Measurements from ENCODE around the gene IGF2BP3. TPM values are rescaled to one million over a fixed set of nuclear protein-coding genes. Genes with fewer than 3 reads are reported as not detected.

IGF2BP3 gene
- total RNA-seq, 1 donor from 2014 or later, result 2.0 TPM

GRCh38 chr7:23472956-23473843 is 2.9 kb upstream of the IGF2BP3 start:
- ATAC-seq (no peak), DNase-seq (ENCODE audit: low spot score) (no peak)
- intact Hi-C loops (cut with DNase I), result no loop called here

- ATAC-seq (no peak), DNase-seq (ENCODE audit: low spot score) (no peak)
- intact Hi-C loops (cut with DNase I), result no loop called here
Measured at GRCh38 chr7:23472556-23472955, 2.3 kb upstream of the IGF2BP3 start.

GRCh38 chr7:23472046-23472445 is 1.8 kb upstream of the IGF2BP3 start:
- DNase-seq (ENCODE audit: low spot score), result no peak
- intact Hi-C loops (cut with DNase I), result no loop called here
- ATAC-seq, result no peak

- intact Hi-C loops (cut with DNase I), result no loop called here
- ATAC-seq (no peak), DNase-seq (ENCODE audit: low spot score) (no peak)
Measured at GRCh38 chr7:23471106-23471859, 992 bp upstream of the IGF2BP3 start.

- intact Hi-C loops (cut with DNase I), result no loop called here
- ATAC-seq, result no peak
Measured at GRCh38 chr7:23469961-23470250, 385 bp downstream of the IGF2BP3 start.

GRCh38 chr7:23469150-23469960 is 936 bp downstream of the IGF2BP3 start:
- DNase-seq (ENCODE audit: low spot score) (no peak), ATAC-seq (peak; percentile 35)
- intact Hi-C loops (cut with DNase I), result no loop called here

More at GRCh38 chr7:23469961-23470250, 385 bp downstream of the IGF2BP3 start:
- DNase-seq (ENCODE audit: low spot score), result no peak

- peak; percentile 7 for ATAC-seq
- no peak for DNase-seq (ENCODE audit: low spot score)
- intact Hi-C loops (cut with DNase I), result no loop called here
Measured at GRCh38 chr7:23468526-23469149, 1.7 kb downstream of the IGF2BP3 start.

GRCh38 chr7:23467806-23468525 is 2.3 kb downstream of the IGF2BP3 start:
- intact Hi-C loops (cut with DNase I), result no loop called here
- DNase-seq (ENCODE audit: low spot score), result no peak
- peak; percentile 34 for ATAC-seq

GRCh38 chr7:23467291-23467805 is 2.9 kb downstream of the IGF2BP3 start:
- intact Hi-C loops (cut with DNase I), result no loop called here
- no peak for ATAC-seq
- no peak for DNase-seq (ENCODE audit: low spot score)

GRCh38 chr7:23462846-23463245 is 7.4 kb downstream of the IGF2BP3 start:
- ATAC-seq (no peak), DNase-seq (ENCODE audit: low spot score) (no peak)
- intact Hi-C loops (cut with DNase I), result loop anchor here (5.0 kb wide), 1 partner anchor 191 kb away; no protein-coding TSS in a partner anchor

GRCh38 chr7:23458044-23458443 is 12.2 kb downstream of the IGF2BP3 start:
- ATAC-seq (no peak), DNase-seq (ENCODE audit: low spot score) (no peak)
- intact Hi-C loops (cut with DNase I), result no loop called here

GRCh38 chr7:23456093-23456492 is 14.2 kb downstream of the IGF2BP3 start:
- intact Hi-C loops (cut with DNase I), result no loop called here
- no peak for ATAC-seq
- no peak for DNase-seq (ENCODE audit: low spot score)

GRCh38 chr7:23454881-23455526 is 15.3 kb downstream of the IGF2BP3 start:
- ATAC-seq (no peak), DNase-seq (ENCODE audit: low spot score) (no peak)
- intact Hi-C loops (cut with DNase I), result no loop called here

- ATAC-seq, result no peak
Measured at GRCh38 chr7:23450518-23450917, 19.8 kb downstream of the IGF2BP3 start.

GRCh38 chr7:23449941-23450340 is 20.4 kb downstream of the IGF2BP3 start:
- ATAC-seq (no peak), DNase-seq (ENCODE audit: low spot score) (no peak)
- intact Hi-C loops (cut with DNase I), result no loop called here

More at GRCh38 chr7:23450518-23450917, 19.8 kb downstream of the IGF2BP3 start:
- no peak for DNase-seq (ENCODE audit: low spot score)
- intact Hi-C loops (cut with DNase I), result no loop called here

GRCh38 chr7:23445326-23445725 is 25.0 kb downstream of the IGF2BP3 start:
- no peak for DNase-seq (ENCODE audit: low spot score)
- intact Hi-C loops (cut with DNase I), result no loop called here
- ATAC-seq, result no peak

- DNase-seq (ENCODE audit: low spot score), result no peak
Measured at GRCh38 chr7:23443974-23444373, 26.3 kb downstream of the IGF2BP3 start.

GRCh38 chr7:23438171-23438570 is 32.1 kb downstream of the IGF2BP3 start:
- no peak for ATAC-seq
- no peak for DNase-seq (ENCODE audit: low spot score)
- intact Hi-C loops (cut with DNase I), result no loop called here

More at GRCh38 chr7:23443974-23444373, 26.3 kb downstream of the IGF2BP3 start:
- ATAC-seq, result no peak
- intact Hi-C loops (cut with DNase I), result no loop called here
